ENCODE results near the gene MYT1.

GRCh38 chr20:64206614-64207013 is 42.4 kb downstream of the MYT1 start:
- TF ChIP-seq CTCF (conservative IDR thresholded peaks at IDR 0.05 in 1 of 2, IDR thresholded peaks at IDR 0.05 in 1 of 2; ENCODE audit: low read depth in 1 of 2, low read length in 2 of 2) (no peak), EZH2 (IDR thresholded peaks at IDR 0.05; ENCODE audit: low read length, missing control alignments) (no peak)
